Measurements from ENCODE around the gene TRPV2. TPM values are rescaled to one million over a fixed set of nuclear protein-coding genes. Genes with fewer than 3 reads are reported as not detected.

Gene TRPV2
- total RNA-seq, 2 experiments from 2014 or later: 4.9 to 10.5 TPM

DNA sequence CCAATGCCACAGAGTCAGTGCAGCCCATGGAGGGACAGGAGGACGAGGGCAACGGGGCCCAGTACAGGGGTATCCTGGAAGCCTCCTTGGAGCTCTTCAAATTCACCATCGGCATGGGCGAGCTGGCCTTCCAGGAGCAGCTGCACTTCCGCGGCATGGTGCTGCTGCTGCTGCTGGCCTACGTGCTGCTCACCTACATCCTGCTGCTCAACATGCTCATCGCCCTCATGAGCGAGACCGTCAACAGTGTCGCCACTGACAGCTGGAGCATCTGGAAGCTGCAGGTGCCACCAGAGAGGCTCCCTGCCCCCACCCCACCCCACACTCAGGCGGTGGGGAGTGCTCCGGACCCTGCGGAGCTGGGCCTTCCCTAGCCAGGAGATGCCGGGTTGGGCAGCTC is 16.6 kb downstream of the TRPV2 start:
- Histone ChIP-seq H4K20me1 (ENCODE audit: insufficient read depth, low read length) (no peaks in the 10 kb centered on the region), H3K9me2 (ENCODE audit: insufficient read depth, low read length) (no peaks in the 10 kb centered on the region), H3K9me3 (ENCODE audit: low read length) (no peaks in the 10 kb centered on the region), H2AFZ (ENCODE audit: low read length) (no peak overlapping the region), H3K4me1 (ENCODE audit: insufficient read depth, low read length, poor library complexity, severe bottlenecking) (no peaks in the 10 kb centered on the region), H3K4me3 (ENCODE audit: low read depth, low read length, poor library complexity, severe bottlenecking) (no peak overlapping the region), H3K27ac (ENCODE audit: low read depth, low read length, poor library complexity, severe bottlenecking) (no peak overlapping the region), H3K4me2 (ENCODE audit: low read length) (no peak overlapping the region), H3K36me3 (ENCODE audit: insufficient read depth, low read length) (no peaks in the 10 kb centered on the region), H3K79me2 (ENCODE audit: insufficient read depth, low read depth, low read length) (no peaks in the 10 kb centered on the region)
- intact Hi-C loops (cut with micrococcal nuclease; ENCODE audit: unreplicated experiment): no loop called here
- DNase-seq (ENCODE audit: low spot score): no peak
- BruUV-seq (replicated peaks): no TSS peak
- ChIA-PET POLR2A (interaction anchor here (0.6 kb wide), 1 partner anchor 16 kb away, joined by 3 read pairs; no protein-coding TSS in a partner anchor), CTCF (ENCODE audit: unreplicated experiment) (no interaction called here)
- TF ChIP-seq, protein P1, sequence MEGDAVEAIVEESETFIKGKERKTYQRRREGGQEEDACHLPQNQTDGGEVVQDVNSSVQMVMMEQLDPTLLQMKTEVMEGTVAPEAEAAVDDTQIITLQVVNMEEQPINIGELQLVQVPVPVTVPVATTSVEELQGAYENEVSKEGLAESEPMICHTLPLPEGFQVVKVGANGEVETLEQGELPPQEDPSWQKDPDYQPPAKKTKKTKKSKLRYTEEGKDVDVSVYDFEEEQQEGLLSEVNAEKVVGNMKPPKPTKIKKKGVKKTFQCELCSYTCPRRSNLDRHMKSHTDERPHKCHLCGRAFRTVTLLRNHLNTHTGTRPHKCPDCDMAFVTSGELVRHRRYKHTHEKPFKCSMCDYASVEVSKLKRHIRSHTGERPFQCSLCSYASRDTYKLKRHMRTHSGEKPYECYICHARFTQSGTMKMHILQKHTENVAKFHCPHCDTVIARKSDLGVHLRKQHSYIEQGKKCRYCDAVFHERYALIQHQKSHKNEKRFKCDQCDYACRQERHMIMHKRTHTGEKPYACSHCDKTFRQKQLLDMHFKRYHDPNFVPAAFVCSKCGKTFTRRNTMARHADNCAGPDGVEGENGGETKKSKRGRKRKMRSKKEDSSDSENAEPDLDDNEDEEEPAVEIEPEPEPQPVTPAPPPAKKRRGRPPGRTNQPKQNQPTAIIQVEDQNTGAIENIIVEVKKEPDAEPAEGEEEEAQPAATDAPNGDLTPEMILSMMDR (conservative IDR thresholded peaks at IDR 0.05; ENCODE audit: low read length): no peak
- no peak for TF ChIP-seq EZH2phosphoT487 (IDR thresholded peaks at IDR 0.05; ENCODE audit: borderline replicate concordance, low read depth, low read length)

DNA sequence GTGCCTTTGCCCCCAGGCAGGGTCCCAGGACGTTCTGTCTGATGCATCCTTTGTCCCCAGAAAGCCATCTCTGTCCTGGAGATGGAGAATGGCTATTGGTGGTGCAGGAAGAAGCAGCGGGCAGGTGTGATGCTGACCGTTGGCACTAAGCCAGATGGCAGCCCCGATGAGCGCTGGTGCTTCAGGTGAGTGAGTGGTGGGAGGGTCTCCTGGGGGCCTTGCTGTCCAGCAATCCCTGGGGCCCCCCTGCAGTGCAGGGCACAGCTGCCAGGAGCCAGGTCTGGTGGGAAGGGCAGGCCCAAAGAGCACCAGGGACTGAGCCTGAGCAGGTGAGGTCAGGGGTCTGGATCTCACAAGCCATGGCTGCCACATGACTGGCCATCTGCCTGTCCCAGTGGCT is 18.1 kb downstream of the TRPV2 start:
- POLR2A ChIA-PET: no interaction called here
- H3K9me3 ChIP-seq (ENCODE audit: low read length): no peaks in the 10 kb centered on the region
- TF ChIP-seq, protein P1 (conservative IDR thresholded peaks at IDR 0.05; ENCODE audit: low read length): no peak
- no peak for TF ChIP-seq EZH2phosphoT487 (IDR thresholded peaks at IDR 0.05; ENCODE audit: borderline replicate concordance, low read depth, low read length)
- no peaks in the 10 kb centered on the region for H3K36me3 ChIP-seq (ENCODE audit: insufficient read depth, low read length)
- no peak overlapping the region for H3K4me2 ChIP-seq (ENCODE audit: low read length)
- no peak for DNase-seq (ENCODE audit: low spot score)
- BruUV-seq (replicated peaks): no TSS peak
- H2AFZ ChIP-seq (ENCODE audit: low read length): no peak overlapping the region
- H3K27ac ChIP-seq (ENCODE audit: low read depth, low read length, poor library complexity, severe bottlenecking): no peak overlapping the region
- H3K4me1 ChIP-seq (ENCODE audit: insufficient read depth, low read length, poor library complexity, severe bottlenecking): peaks cover 6% of the 10 kb centered on the region
- no peak overlapping the region for H3K4me3 ChIP-seq (ENCODE audit: low read depth, low read length, poor library complexity, severe bottlenecking)
- CTCF ChIA-PET (ENCODE audit: unreplicated experiment): no interaction called here
- H4K20me1 ChIP-seq (ENCODE audit: insufficient read depth, low read length): no peaks in the 10 kb centered on the region
- intact Hi-C loops (cut with micrococcal nuclease; ENCODE audit: unreplicated experiment): no loop called here
- no peaks in the 10 kb centered on the region for H3K9me2 ChIP-seq (ENCODE audit: insufficient read depth, low read length)
- H3K79me2 ChIP-seq (ENCODE audit: insufficient read depth, low read depth, low read length): no peaks in the 10 kb centered on the region

DNA sequence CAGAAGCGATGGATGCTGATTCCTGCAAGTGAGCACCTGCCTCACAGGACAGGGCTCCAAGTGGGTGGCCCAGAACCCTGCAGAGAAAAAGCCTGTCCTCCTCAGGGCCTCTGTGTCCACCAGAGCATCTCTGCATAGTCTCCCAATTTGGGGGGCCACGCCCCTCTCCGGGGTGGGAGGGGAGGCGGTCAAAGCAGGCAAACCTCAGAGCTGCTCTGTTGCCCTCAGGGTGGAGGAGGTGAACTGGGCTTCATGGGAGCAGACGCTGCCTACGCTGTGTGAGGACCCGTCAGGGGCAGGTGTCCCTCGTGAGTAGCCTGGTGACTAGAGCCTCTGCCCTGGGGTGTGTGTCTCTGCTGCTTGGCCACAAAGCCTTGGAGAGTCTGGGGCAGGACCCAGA is 19.3 kb downstream of the TRPV2 start:
- Histone ChIP-seq H3K4me2 (ENCODE audit: low read length) (no peak overlapping the region), H4K20me1 (ENCODE audit: insufficient read depth, low read length) (peaks cover under 1% of the 10 kb centered on the region; the same call in 1 of the 2 replicates), H3K79me2 (ENCODE audit: insufficient read depth, low read depth, low read length) (peaks cover 9% of the 10 kb centered on the region), H2AFZ (ENCODE audit: low read length) (no peak overlapping the region), H3K9me3 (ENCODE audit: low read length) (no peaks in the 10 kb centered on the region), H3K4me3 (ENCODE audit: low read depth, low read length, poor library complexity, severe bottlenecking) (no peak overlapping the region), H3K27ac (ENCODE audit: low read depth, low read length, poor library complexity, severe bottlenecking) (no peak overlapping the region), H3K4me1 (ENCODE audit: insufficient read depth, low read length, poor library complexity, severe bottlenecking) (peaks cover 6% of the 10 kb centered on the region), H3K9me2 (ENCODE audit: insufficient read depth, low read length) (no peaks in the 10 kb centered on the region), H3K36me3 (ENCODE audit: insufficient read depth, low read length) (peaks cover 8% of the 10 kb centered on the region)
- no TSS peak for BruUV-seq (replicated peaks)
- TF ChIP-seq, protein P1 (conservative IDR thresholded peaks at IDR 0.05; ENCODE audit: low read length): no peak
- TF ChIP-seq EZH2phosphoT487 (IDR thresholded peaks at IDR 0.05; ENCODE audit: borderline replicate concordance, low read depth, low read length): no peak
- no peak for DNase-seq (ENCODE audit: low spot score)
- ChIA-PET POLR2A (interaction anchor here (0.6 to 0.7 kb wide), 2 partner anchors 10 to 353 kb away, joined by 3 read pairs; no protein-coding TSS in a partner anchor), CTCF (ENCODE audit: unreplicated experiment) (no interaction called here)
- intact Hi-C loops (cut with micrococcal nuclease; ENCODE audit: unreplicated experiment): no loop called here

All from OCI-LY7 (cell line).